OCI-LY7 (cell line): Measurements from ENCODE around the gene TDRD10. TPM values are rescaled to one million over a fixed set of nuclear protein-coding genes. Genes with fewer than 3 reads are reported as not detected.

Experiments used
- BruUV-seq: library from RNA; stranded (reverse); fragments of 400-500 nt; replicated peaks from 2 replicates; lab custom pipeline; 2021; lab: Mats Ljungman, UMichigan
- CTCF ChIA-PET: fragments of 300-600 bp; sonication (Branson Sonifier 250); formaldehyde crosslinking; loops from one replicate; lab custom pipeline; 2022; ENCODE audit warnings: antibody characterized with exemption; ENCODE audit not compliant: unreplicated experiment; lab: Charles Lee
- POLR2A ChIA-PET: fragments of 300-600 bp; sonication (Branson Sonifier 250); formaldehyde crosslinking; loops from one replicate; lab custom pipeline; 2022; ENCODE audit warnings: antibody characterized with exemption; lab: Charles Lee
- DNase-seq: peaks from one replicate; pipeline ENCODE4 v3.0.0-alpha.2; 2015; ENCODE audit warnings: low spot score
- H2AFZ ChIP-seq: fragments of 200-600 bp; sonication (generic), shearing (Covaris generic); 2 replicates; pipeline ENCODE4 v1.6.1; 2014; ENCODE audit warnings: mild to moderate bottlenecking, antibody characterized with exemption, low read length, moderate library complexity
- H3K27ac ChIP-seq: fragments of 200-600 bp; sonication (generic); 2 replicates; pipeline ENCODE4 v1.5.1; 2014; ENCODE audit warnings: mixed run types, low read depth, mild to moderate bottlenecking, moderate library complexity, low read length, inconsistent platforms; ENCODE audit not compliant: poor library complexity, severe bottlenecking
- H3K36me3 ChIP-seq: fragments of 200-600 bp; sonication (generic); 2 replicates; pipeline ENCODE4 v1.6.1; 2014; ENCODE audit warnings: mild to moderate bottlenecking, antibody characterized with exemption, low read length, moderate library complexity, mixed read lengths; ENCODE audit not compliant: insufficient read depth
- H3K4me1 ChIP-seq: fragments of 200-600 bp; sonication (generic); 2 replicates; pipeline ENCODE4 v1.5.1; 2014; ENCODE audit warnings: mild to moderate bottlenecking, low read length; ENCODE audit not compliant: insufficient read depth, poor library complexity, severe bottlenecking
- H3K4me2 ChIP-seq: fragments of 200-600 bp; sonication (generic); 2 replicates; pipeline ENCODE4 v1.6.1; 2014; ENCODE audit warnings: mild to moderate bottlenecking, low read length
- H3K4me3 ChIP-seq: fragments of 200-600 bp; sonication (generic); 2 replicates; pipeline ENCODE4 v1.5.1; 2014; ENCODE audit warnings: mild to moderate bottlenecking, low read depth, low read length; ENCODE audit not compliant: poor library complexity, severe bottlenecking
- H3K79me2 ChIP-seq: fragments of 200-600 bp; sonication (generic); 2 replicates; pipeline ENCODE4 v1.6.1; 2016; ENCODE audit warnings: low read depth, mild to moderate bottlenecking, low read length, moderate library complexity, mixed read lengths; ENCODE audit not compliant: insufficient read depth
- H3K9me2 ChIP-seq: fragments of 200-600 bp; sonication (generic); 2 replicates; pipeline ENCODE4 v1.6.1; 2016; ENCODE audit warnings: mild to moderate bottlenecking, low read length, mixed read lengths; ENCODE audit not compliant: insufficient read depth
- H3K9me3 ChIP-seq: fragments of 200-600 bp; sonication (generic); 2 replicates; pipeline ENCODE4 v1.6.1; 2014; ENCODE audit warnings: mild to moderate bottlenecking, mixed run types, low read length, mixed read lengths
- H4K20me1 ChIP-seq: fragments of 200-600 bp; sonication (generic); 2 replicates; pipeline ENCODE4 v1.6.1; 2014; ENCODE audit warnings: mild to moderate bottlenecking, antibody characterized with exemption, low read length, moderate library complexity, mixed read lengths; ENCODE audit not compliant: insufficient read depth
- CTCF ChIP-seq: fragments of 200-600 bp; sonication (generic); conservative IDR thresholded peaks from 2 replicates; pipeline ENCODE4 v1.5.1; 2014; ENCODE audit warnings: mild to moderate bottlenecking, antibody characterized with exemption, low read length, moderate library complexity, mixed read lengths
- EZH2phosphoT487 ChIP-seq: fragments of 200-600 bp; sonication (generic); IDR thresholded peaks from 2 replicates; pipeline ENCODE4 v1.6.1; 2018; ENCODE audit warnings: low read depth, borderline replicate concordance, mild to moderate bottlenecking, mixed run types, antibody characterized with exemption, low read length, moderate library complexity, mixed read lengths
- intact Hi-C: fragments of 100-400 bp; cut with micrococcal nuclease; formaldehyde crosslinking; loops from one replicate; pipeline ENCODE4 v1.10.0; 2022; ENCODE audit not compliant: unreplicated experiment
- total RNA-seq, 2 experiments: library from RNA; depleted of rRNA in 1 of 2; stranded (reverse); fragments of >200 nt in 1 of 2; shearing (Covaris generic) in 1 of 2; gene quantifications; 2 replicates each; pipeline ENCODE4 v1.2.3, GENCODE V29; 2014 to 2022

Gene TDRD10
- total RNA-seq, 2 experiments from 2014 or later: 0.13 TPM; not detected in 1

- ChIA-PET CTCF (no interaction called here), POLR2A (interaction anchor here (0.5 kb wide), 1 partner anchor 12 kb away, joined by 3 read pairs; no protein-coding TSS in a partner anchor)
- H3K79me2 ChIP-seq: no peaks in the 10 kb centered on the region
- peak; percentile 37; the same call in 1 of the 2 replicates for TF ChIP-seq CTCF
- TF ChIP-seq EZH2phosphoT487: no peak
- H3K4me2 ChIP-seq: no peak overlapping the region
- H2AFZ ChIP-seq: no peak overlapping the region
- DNase-seq: no peak
- no TSS peak for BruUV-seq
- no peaks in the 10 kb centered on the region for H3K4me1 ChIP-seq
- no peaks in the 10 kb centered on the region for H3K9me3 ChIP-seq
- no peaks in the 10 kb centered on the region for H3K9me2 ChIP-seq
- no peaks in the 10 kb centered on the region for H3K36me3 ChIP-seq
- intact Hi-C loops: no loop called here
- no peak overlapping the region for H3K4me3 ChIP-seq
- H3K27ac ChIP-seq: no peak overlapping the region
- no peaks in the 10 kb centered on the region for H4K20me1 ChIP-seq
These were observed 35.0 kb upstream of the TDRD10 start for GRCh38 chr1:154466921-154467417.

DNA sequence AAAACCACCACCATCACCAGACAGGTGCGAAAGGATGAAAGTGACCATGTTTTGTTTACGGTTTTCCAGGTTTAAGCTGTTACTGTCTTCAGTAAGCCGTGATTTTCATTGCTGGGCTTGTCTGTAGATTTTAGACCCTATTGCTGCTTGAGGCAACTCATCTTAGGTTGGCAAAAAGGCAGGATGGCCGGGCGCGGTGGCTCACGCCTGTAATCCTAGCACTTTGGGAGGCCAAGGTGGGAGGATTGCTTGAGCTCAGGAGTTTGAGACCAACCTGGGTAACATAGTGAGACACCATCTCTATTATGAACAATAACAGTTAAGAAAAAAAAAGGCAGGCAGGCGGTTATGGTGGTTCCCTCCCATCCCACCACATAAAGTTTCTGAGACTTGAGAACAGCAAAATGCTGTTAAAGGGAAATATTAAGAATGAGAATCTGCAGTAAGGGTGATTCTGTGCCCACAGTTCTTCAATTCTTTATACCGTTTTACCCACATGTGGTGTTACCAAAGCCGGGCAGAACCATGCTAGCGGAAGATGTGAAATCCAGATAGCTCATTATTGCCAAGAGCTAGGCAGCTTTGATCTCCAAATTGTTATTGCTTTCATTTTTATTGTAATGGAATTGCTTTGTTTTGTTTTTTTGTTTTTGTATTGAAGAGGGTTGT lies 34.5 kb upstream of the TDRD10 start:
- ChIA-PET POLR2A (interaction anchor here (1.0 to 1.2 kb wide), 2 partner anchors 26 to 33 kb away, joined by 3 to 4 read pairs; no protein-coding TSS in a partner anchor), CTCF (interaction anchor here (0.9 kb wide), 1 partner anchor 79 kb away, joined by 4 read pairs; no protein-coding TSS in a partner anchor)
- no peaks in the 10 kb centered on the region for H3K9me2 ChIP-seq
- no peaks in the 10 kb centered on the region for H3K4me1 ChIP-seq
- H3K36me3 ChIP-seq: no peaks in the 10 kb centered on the region
- no peaks in the 10 kb centered on the region for H3K9me3 ChIP-seq
- no peak overlapping the region for H2AFZ ChIP-seq
- intact Hi-C loops: no loop called here
- H3K27ac ChIP-seq: no peak overlapping the region
- no peaks in the 10 kb centered on the region for H4K20me1 ChIP-seq
- H3K4me3 ChIP-seq: no peak overlapping the region
- H3K4me2 ChIP-seq: no peak overlapping the region
- H3K79me2 ChIP-seq: no peaks in the 10 kb centered on the region
- no TSS peak for BruUV-seq
- DNase-seq: no peak
- TF ChIP-seq EZH2phosphoT487: no peak
- TF ChIP-seq CTCF: no peak
